Endothelial cell of umbilical vein (primary cell): ENCODE measurements around the gene CACNA1S. TPM values are rescaled to one million over a fixed set of nuclear protein-coding genes. Genes with fewer than 3 reads are reported as not detected.

ENCODE experiments used
- BruUV-seq: library from RNA; stranded (reverse); fragments of 400-500 nt; replicated peaks from 2 replicates; lab custom pipeline; 2021; lab: Mats Ljungman, UMichigan
- CTCF ChIA-PET: fragments of 300-600, 350-600 bp; sonication (Branson Sonifier 250); formaldehyde crosslinking; loops from one replicate; lab custom pipeline; 2021; ENCODE audit warnings: antibody characterized with exemption, inconsistent platforms; lab: Charles Lee
- POLR2A ChIA-PET: fragments of 300-600, 350-600 bp; sonication (Branson Sonifier 250); formaldehyde crosslinking; loops from one replicate; lab custom pipeline; 2021; ENCODE audit warnings: antibody characterized with exemption, inconsistent platforms; lab: Charles Lee
- DNase-seq: peaks from one replicate; pipeline ENCODE4 v3.0.0-alpha.2; 2011; ENCODE audit warnings: low read depth, low spot score
- FAIRE-seq: peaks from 2 replicates; lab custom pipeline; 2011; peaks lifted over from hg19 to GRCh38; lab: Jason Lieb, UNC
- H2AFZ ChIP-seq: 2 replicates; pipeline ENCODE4 v1.6.0; 2012; ENCODE audit warnings: low read depth, low read length, control low read depth, inconsistent platforms
- H3K27ac ChIP-seq: 2 replicates; pipeline ENCODE4 v1.5.1; 2011; ENCODE audit warnings: low read depth, mild to moderate bottlenecking, control low read depth, low read length, moderate library complexity; ENCODE audit not compliant: insufficient read depth
- H3K27me3 ChIP-seq, 2 experiments: 2 replicates each; pipeline versions ENCODE4 v1.6.0 to v1.6.1; 2011; ENCODE audit warnings: low read length in 2 of 2, mixed read lengths in 1 of 2; ENCODE audit not compliant: control insufficient read depth in 2 of 2, insufficient read depth in 2 of 2
- H3K36me3 ChIP-seq, 2 experiments: 2 replicates in 1 of 2; 3 replicates in 1 of 2; pipeline ENCODE4 v1.5.1; 2011; ENCODE audit warnings: low read length in 2 of 2, mild to moderate bottlenecking in 1 of 2, moderate library complexity in 1 of 2; ENCODE audit not compliant: control insufficient read depth in 2 of 2, insufficient read depth in 2 of 2; ENCODE audit errors: extremely low read depth in 1 of 2
- H3K4me1 ChIP-seq: 3 replicates; pipeline ENCODE4 v1.5.1; 2011; ENCODE audit warnings: mild to moderate bottlenecking, low read length; ENCODE audit not compliant: control insufficient read depth, insufficient read depth; ENCODE audit errors: extremely low read depth
- H3K4me2 ChIP-seq: 2 replicates; pipeline ENCODE4 v1.6.1; 2011; ENCODE audit warnings: low read length, control low read depth, mixed read lengths; ENCODE audit not compliant: insufficient read depth
- H3K4me3 ChIP-seq, 3 experiments: fragments of 200-600 bp in 1 of 3; sonication (generic), shearing (Covaris generic) in 1 of 3; replicated peaks in 1 of 3; 2 replicates each; pipeline ENCODE4 v1.5.1; 2011 to 2016; ENCODE audit warnings: control low read depth in 3 of 3, low read length in 3 of 3, mild to moderate bottlenecking in 2 of 3, inconsistent platforms in 1 of 3, low read depth in 1 of 3, moderate library complexity in 1 of 3; ENCODE audit not compliant: insufficient read depth in 1 of 3
- H3K79me2 ChIP-seq: 2 replicates; pipeline ENCODE4 v1.6.0; 2012; ENCODE audit warnings: low read length, inconsistent platforms; ENCODE audit not compliant: control insufficient read depth, insufficient read depth
- H3K9ac ChIP-seq: replicated peaks from 2 replicates; pipeline ENCODE3; 2011; ENCODE audit warnings: low read length, control low read depth; ENCODE audit not compliant: insufficient read depth; ENCODE audit errors: extremely low read depth
- H3K9me1 ChIP-seq: replicated peaks from 3 replicates; pipeline ENCODE4 v1.6.0; 2011; ENCODE audit warnings: mild to moderate bottlenecking, low read length; ENCODE audit not compliant: control insufficient read depth, insufficient read depth; ENCODE audit errors: extremely low read depth
- H3K9me3 ChIP-seq: replicated peaks from 2 replicates; pipeline ENCODE4 v1.5.1; 2012; ENCODE audit warnings: low read length, inconsistent platforms; ENCODE audit not compliant: control insufficient read depth, insufficient read depth
- H4K20me1 ChIP-seq: replicated peaks from 2 replicates; pipeline ENCODE3; 2011; ENCODE audit warnings: mild to moderate bottlenecking, low read length; ENCODE audit not compliant: control insufficient read depth, insufficient read depth; ENCODE audit errors: extremely low read depth
- CTCF ChIP-seq, 2 donors: IDR thresholded peaks; 1 replicate in 1 of 2; 2 replicates in 1 of 2; pipeline ENCODE4 v1.5.1; 2011; ENCODE audit warnings: low read length in 2 of 2, mild to moderate bottlenecking in 2 of 2, moderate library complexity in 2 of 2, control low read depth in 1 of 2, inconsistent platforms in 1 of 2, low read depth in 1 of 2; ENCODE audit not compliant: insufficient read depth in 1 of 2; ENCODE audit errors: extremely low read depth in 1 of 2
- EZH2 ChIP-seq: IDR thresholded peaks from 2 replicates; pipeline ENCODE4 v1.6.1; 2012; ENCODE audit warnings: borderline replicate concordance, low read depth, mild to moderate bottlenecking, moderate library complexity, low read length, inconsistent platforms; ENCODE audit not compliant: severe bottlenecking
- MAX ChIP-seq: IDR thresholded peaks from 2 replicates; pipeline ENCODE4 v1.6.1; 2011; ENCODE audit not compliant: insufficient read depth, insufficient read length
- dilution Hi-C: fragments of 300-500 bp; cut with MboI; formaldehyde crosslinking; loops from one replicate; pipeline ENCODE4 v1.15.0; 2019; ENCODE audit warnings: low sequenced_read_pairs; ENCODE audit not compliant: extremely low pct_ligation_motif_present
- intact Hi-C: fragments of 100-400 bp; cut with micrococcal nuclease; formaldehyde crosslinking; loops from one replicate; pipeline ENCODE4 v1.10.0; 2022
- polyA plus RNA-seq, 4 experiments: library from polyadenylated mRNA; depleted of rRNA in 3 of 4; stranded (reverse) in 3 of 4; unstranded in 1 of 4; fragments of >200 nt; gene quantifications; 2 replicates each; pipeline versions ENCODE4 v1.2.1 to v1.2.3, GENCODE V29; 2011 to 2012; ENCODE audit warnings: missing spikeins in 1 of 4
- total RNA-seq: library from RNA; stranded (reverse); gene quantifications from 2 replicates; pipeline ENCODE4 v1.2.3, GENCODE V29; 2021

Gene CACNA1S
- total and polyA plus RNA-seq, 2 donors (not counting 3 experiments of a cell fraction or from before 2014, with no cell fraction given) = not detected

- intact Hi-C loops (loop anchor here (1.0 to 5.0 kb wide), 7 partner anchors 18 to 484 kb away; partner anchors contain the start of genes CACNA1S and INAVA), dilution Hi-C loops (no loop called here)
- POLR2A ChIA-PET = no interaction called here
- Histone ChIP-seq H3K4me3 (no peak overlapping the region), H3K27ac (no peak overlapping the region), H4K20me1 (no peaks in the 10 kb centered on the region), H3K36me3 (no peaks in the 10 kb centered on the region), H3K9ac (no peak overlapping the region), H3K9me3 (no peaks in the 10 kb centered on the region), H3K4me1 (no peaks in the 10 kb centered on the region), H3K4me2 (no peak overlapping the region), H3K79me2 (no peaks in the 10 kb centered on the region), H3K27me3 (peaks cover 0 to 2% of the 10 kb centered on the region in 2 experiments), H3K9me1 (no peaks in the 10 kb centered on the region), H2AFZ (no peak overlapping the region)
- no TSS peak for BruUV-seq
- peak; percentile 86 to 91 for TF ChIP-seq CTCF (IDR thresholded peaks at IDR 0.05; ENCODE audit: extremely low read depth in 1 of 2, insufficient read depth in 1 of 2, low read depth in 1 of 2, low read length in 2 of 2)
- TF ChIP-seq EZH2 = no peak
- peak; percentile 10 for TF ChIP-seq MAX
- peak; percentile 94 for FAIRE-seq
- CTCF ChIA-PET = interaction anchor here (0.5 to 19.4 kb wide), 24 partner anchors 9 to 551 kb away, joined by 3 to 586 read pairs (median 4); no protein-coding TSS in a partner anchor
- peak; percentile 73 for DNase-seq
Measured at GRCh38 chr1:201042779-201043461, 69.3 kb downstream of the CACNA1S start.
